Neural progenitor cell (in vitro differentiated cells): ENCODE measurements around the gene MLX. TPM values are rescaled to one million over a fixed set of nuclear protein-coding genes. Genes with fewer than 3 reads are reported as not detected.
"Not testable (repeated sequence)": the region's sequence is repeated elsewhere in the genome, so short reads cannot be mapped to it uniquely, and the experiment has no call there.

Experiments
- DNase-seq: peaks from one replicate; pipeline ENCODE4 v3.0.0-alpha.2; 2016; ENCODE audit warnings: low spot score
- H2AFZ ChIP-seq: fragments of 200-600 bp; sonication (generic); replicated peaks from 2 replicates; pipeline ENCODE4 v1.6.1; 2016; ENCODE audit warnings: antibody characterized with exemption
- H3F3A ChIP-seq: fragments of 200-600 bp; sonication (generic); 2 replicates; pipeline ENCODE4 v1.6.1; 2016; ENCODE audit warnings: antibody characterized with exemption, low read depth
- H3K27ac ChIP-seq: fragments of 200-600 bp; sonication (generic); 2 replicates; pipeline ENCODE4 v1.5.1; 2016; ENCODE audit warnings: mild to moderate bottlenecking
- H3K27me3 ChIP-seq: fragments of 200-600 bp; sonication (generic); 2 replicates; pipeline ENCODE4 v1.6.1; 2016; ENCODE audit warnings: mild to moderate bottlenecking, moderate library complexity
- H3K36me3 ChIP-seq: fragments of 200-600 bp; sonication (generic); 2 replicates; pipeline ENCODE4 v1.5.1; 2016
- H3K4me1 ChIP-seq: fragments of 200-600 bp; sonication (generic); 2 replicates; pipeline ENCODE4 v1.6.1; 2016; ENCODE audit warnings: mixed run types
- H3K4me2 ChIP-seq: fragments of 200-600 bp; sonication (generic); 2 replicates; pipeline ENCODE4 v1.6.1; 2016
- H3K4me3 ChIP-seq: fragments of 200-600 bp; sonication (generic); 2 replicates; pipeline ENCODE4 v1.5.1; 2016
- H3K79me2 ChIP-seq: fragments of 200-600 bp; sonication (generic); 2 replicates; pipeline ENCODE4 v1.6.1; 2016; ENCODE audit warnings: low read depth
- H3K9ac ChIP-seq: fragments of 200-600 bp; sonication (generic); 2 replicates; pipeline ENCODE4 v1.6.1; 2016
- H3K9me3 ChIP-seq: fragments of 200-600 bp; sonication (generic); 2 replicates; pipeline ENCODE4 v1.5.1; 2016; ENCODE audit warnings: low read depth
- H4K20me1 ChIP-seq: fragments of 200-600 bp; sonication (generic); 2 replicates; pipeline ENCODE4 v1.6.1; 2016; ENCODE audit warnings: low read depth
- H3K27ac Mint-ChIP-seq: 3 replicates; pipeline ENCODE4 v1.8.0; 2021; ENCODE audit warnings: mixed read lengths
- H3K27me3 Mint-ChIP-seq: 2 replicates; pipeline ENCODE4 v1.8.0; 2022; ENCODE audit warnings: low read depth, mild to moderate bottlenecking, inconsistent platforms, moderate library complexity, mixed read lengths; ENCODE audit not compliant: insufficient read depth
- H3K36me3 Mint-ChIP-seq: 3 replicates; pipeline ENCODE4 v1.8.0; 2021; ENCODE audit warnings: mixed read lengths
- H3K4me1 Mint-ChIP-seq: 3 replicates; pipeline ENCODE4 v1.8.0; 2021; ENCODE audit warnings: mixed read lengths
- H3K4me3 Mint-ChIP-seq: 3 replicates; pipeline ENCODE4 v1.8.0; 2021; ENCODE audit warnings: mild to moderate bottlenecking, moderate library complexity, mixed read lengths
- H3K9me3 Mint-ChIP-seq: 3 replicates; pipeline ENCODE4 v1.8.0; 2020; ENCODE audit warnings: mixed read lengths
- CTCF ChIP-seq: fragments of 200-600 bp; sonication (generic); IDR thresholded peaks from 2 replicates; pipeline ENCODE4 v1.5.1; 2017; ENCODE audit warnings: antibody characterized with exemption, mild to moderate bottlenecking
- EZH2 ChIP-seq: fragments of 200-600 bp; sonication (generic); IDR thresholded peaks from 2 replicates; pipeline ENCODE4 v1.6.1; 2017; ENCODE audit warnings: antibody characterized with exemption, mild to moderate bottlenecking, moderate library complexity
- EZH2phosphoT487 ChIP-seq: fragments of 200-600 bp; sonication (generic); IDR thresholded peaks from 2 replicates; pipeline ENCODE4 v1.6.1; 2017; ENCODE audit warnings: antibody characterized with exemption
- total RNA-seq: library from RNA; depleted of rRNA; stranded (reverse); fragments of >200 nt; gene quantifications from 2 replicates; pipeline ENCODE4 v1.2.3, GENCODE V29; 2015; ENCODE audit warnings: low replicate concordance

Gene MLX
- total RNA-seq, 1 donor from 2014 or later = 15.8 TPM

- H3K4me1 Mint-ChIP-seq = peaks cover 22% of the 10 kb centered on the region
- Histone ChIP-seq H3K4me2 (peak overlapping the region; percentile 82), H3K36me3 (no peaks in the 10 kb centered on the region), H3K9me3 (no peaks in the 10 kb centered on the region), H4K20me1 (peaks cover 4% of the 10 kb centered on the region), H3K27ac (peak overlapping the region; percentile 66), H3K79me2 (peaks cover 7% of the 10 kb centered on the region), H3K4me3 (peak overlapping the region; percentile 86), H3K4me1 (peaks cover 16% of the 10 kb centered on the region), H3K9ac (peak overlapping the region; percentile 71), H3F3A (peaks cover 32% of the 10 kb centered on the region), H2AFZ (peak overlapping the region; percentile 92), H3K27me3 (no peaks in the 10 kb centered on the region)
- H3K36me3 Mint-ChIP-seq = no peaks in the 10 kb centered on the region
- peak overlapping the region; percentile 93 for H3K4me3 Mint-ChIP-seq
- H3K27ac Mint-ChIP-seq = peak overlapping the region; percentile 83
- no peak for TF ChIP-seq EZH2
- no peak for TF ChIP-seq CTCF
- TF ChIP-seq EZH2phosphoT487 = no peak
- DNase-seq = peak; percentile 95
- H3K9me3 Mint-ChIP-seq = no peaks in the 10 kb centered on the region
- H3K27me3 Mint-ChIP-seq = no peaks in the 10 kb centered on the region
Observed at GRCh38 chr17:42554250-42555121, 12.4 kb upstream of the MLX start.

GRCh38 chr17:42555122-42555622 lies 11.7 kb upstream of the MLX start:
- peak overlapping the region; percentile 86 for H3K4me3 ChIP-seq
- peak overlapping the region; percentile 66 for H3K27ac ChIP-seq
- peak overlapping the region; percentile 92 for H2AFZ ChIP-seq
- no peaks in the 10 kb centered on the region for H3K9me3 ChIP-seq
- Mint-ChIP-seq H3K36me3 (no peaks in the 10 kb centered on the region), H3K9me3 (no peaks in the 10 kb centered on the region), H3K27me3 (no peaks in the 10 kb centered on the region), H3K4me1 (peaks cover 22% of the 10 kb centered on the region), H3K27ac (peak overlapping the region; percentile 83), H3K4me3 (peak overlapping the region; percentile 93)
- peaks cover 33% of the 10 kb centered on the region for H3F3A ChIP-seq
- H3K36me3 ChIP-seq = no peaks in the 10 kb centered on the region
- peak overlapping the region; percentile 71 for H3K9ac ChIP-seq
- no peak for TF ChIP-seq EZH2phosphoT487
- TF ChIP-seq EZH2 = no peak
- TF ChIP-seq CTCF = no peak
- H4K20me1 ChIP-seq = peaks cover 4% of the 10 kb centered on the region
- no peak for DNase-seq
- H3K27me3 ChIP-seq = no peaks in the 10 kb centered on the region
- peak overlapping the region; percentile 82 for H3K4me2 ChIP-seq
- H3K79me2 ChIP-seq = peaks cover 7% of the 10 kb centered on the region
- peaks cover 16% of the 10 kb centered on the region for H3K4me1 ChIP-seq

GRCh38 chr17:42555961-42556617 lies 10.8 kb upstream of the MLX start:
- peak overlapping the region; percentile 82 for H3K4me2 ChIP-seq
- not testable (repeated sequence) for H3K9me3 ChIP-seq

More at GRCh38 chr17:42555961-42556617, 10.8 kb upstream of the MLX start:
- peaks cover 17% of the 10 kb centered on the region for H3K4me1 Mint-ChIP-seq
- H4K20me1 ChIP-seq, H3K27ac ChIP-seq, H2AFZ ChIP-seq, H3K36me3 Mint-ChIP-seq, H3K27me3 Mint-ChIP-seq, H3K27me3 ChIP-seq, H3K36me3 ChIP-seq, H3K79me2 ChIP-seq, H3K9me3 Mint-ChIP-seq, H3K27ac Mint-ChIP-seq, H3K9ac ChIP-seq: not testable (repeated sequence)
- DNase-seq = peak; percentile 64
- H3K4me1 ChIP-seq = peaks cover 16% of the 10 kb centered on the region
- TF ChIP-seq CTCF = peak; percentile 49
- H3K4me3 Mint-ChIP-seq = peak overlapping the region; percentile 93
- peaks cover 38% of the 10 kb centered on the region for H3F3A ChIP-seq
- peak overlapping the region; percentile 86 for H3K4me3 ChIP-seq
